ENCODE data around the gene HIVEP3. TPM values are rescaled to one million over a fixed set of nuclear protein-coding genes. Genes with fewer than 3 reads are reported as not detected.

The HIVEP3 gene
- total and polyA plus RNA-seq, 8 donors: 1.8 to 65.3 (median 3.8) TPM

- intact Hi-C loops (cut with DNase I; ENCODE audit: low total_unique reads): no loop called here
- Histone ChIP-seq H3K4me3 (no peak overlapping the region), H3K27me3 (no peaks in the 10 kb centered on the region), H3K27ac (no peak overlapping the region), H3K36me3 (no peaks in the 10 kb centered on the region), H3K9me3 (no peaks in the 10 kb centered on the region), H3K4me1 (no peaks in the 10 kb centered on the region)
- no peak for DNase-seq
- TF ChIP-seq CTCF (IDR thresholded peaks at IDR 0.05) (no peak), EP300 (IDR thresholded peaks at IDR 0.05) (no peak), POLR2AphosphoS5 (IDR thresholded peaks at IDR 0.05) (no peak), POLR2A (IDR thresholded peaks at IDR 0.05) (no peak)
- 94 to 99% (median 94%) methylated on average over 3 of the region's 3 CpGs for WGBS, 5 donors
Measured at GRCh38 chr1:41629141-41629540, 289.6 kb downstream of the HIVEP3 start.

GRCh38 chr1:41627491-41628280, 291.0 kb downstream of the HIVEP3 start:
- no peak for DNase-seq
- WGBS, 5 donors: 59 to 87% (median 83%) methylated on average over 5 of the region's 5 CpGs
- Histone ChIP-seq H3K9me3 (no peaks in the 10 kb centered on the region), H3K36me3 (no peaks in the 10 kb centered on the region), H3K4me1 (peaks cover 8 to 13% (median 11%) of the 10 kb centered on the region in 4 donors), H3K27me3 (no peaks in the 10 kb centered on the region), H3K4me3 (no peak overlapping the region), H3K27ac (no peak overlapping the region)
- intact Hi-C loops (cut with DNase I; ENCODE audit: low total_unique reads): no loop called here
- no peak for TF ChIP-seq EP300 (IDR thresholded peaks at IDR 0.05)
- TF ChIP-seq POLR2A (IDR thresholded peaks at IDR 0.05): no peak
- no peak for TF ChIP-seq POLR2AphosphoS5 (IDR thresholded peaks at IDR 0.05)
- TF ChIP-seq CTCF (IDR thresholded peaks at IDR 0.05): no peak

GRCh38 chr1:41626616-41627375, 291.9 kb downstream of the HIVEP3 start:
- WGBS, 5 donors: 68 to 73% (median 69%) methylated on average over 8 to 10 of the region's 10 CpGs
- no peak overlapping the region for H3K27ac ChIP-seq
- intact Hi-C loops (cut with DNase I; ENCODE audit: low total_unique reads): no loop called here

More at GRCh38 chr1:41626616-41627375, 291.9 kb downstream of the HIVEP3 start:
- no peak overlapping the region for H3K4me3 ChIP-seq
- H3K9me3 ChIP-seq: no peaks in the 10 kb centered on the region
- no peaks in the 10 kb centered on the region for H3K36me3 ChIP-seq
- peaks cover 13 to 16% (median 16%) of the 10 kb centered on the region in 4 donors for H3K4me1 ChIP-seq
- no peak for TF ChIP-seq CTCF (IDR thresholded peaks at IDR 0.05)
- TF ChIP-seq EP300 (IDR thresholded peaks at IDR 0.05): no peak
- TF ChIP-seq POLR2AphosphoS5 (IDR thresholded peaks at IDR 0.05): no peak
- TF ChIP-seq POLR2A (IDR thresholded peaks at IDR 0.05): no peak
- DNase-seq: no peak
- no peaks in the 10 kb centered on the region for H3K27me3 ChIP-seq
